Retinal pigment epithelial cell (primary cell): ENCODE measurements around the gene SEM1.
"Not testable (repeated sequence)": the region's sequence is repeated elsewhere in the genome, so short reads cannot be mapped to it uniquely, and the experiment has no call there.

Experiments
- DNase-seq: peaks from one replicate; pipeline ENCODE4 v3.0.0-alpha.2; 2010; ENCODE audit warnings: low read depth
- H3K4me3 ChIP-seq: 2 replicates; pipeline ENCODE4 v1.5.1; 2011; ENCODE audit warnings: mild to moderate bottlenecking, low read length, control low read depth, moderate library complexity
- TF ChIP-seq, protein P1 (sequence below): conservative IDR thresholded peaks from 2 replicates; pipeline ENCODE4 v1.5.1; 2011; ENCODE audit warnings: low read depth, low read length, control low read depth, inconsistent platforms

The SEM1 gene

DNA sequence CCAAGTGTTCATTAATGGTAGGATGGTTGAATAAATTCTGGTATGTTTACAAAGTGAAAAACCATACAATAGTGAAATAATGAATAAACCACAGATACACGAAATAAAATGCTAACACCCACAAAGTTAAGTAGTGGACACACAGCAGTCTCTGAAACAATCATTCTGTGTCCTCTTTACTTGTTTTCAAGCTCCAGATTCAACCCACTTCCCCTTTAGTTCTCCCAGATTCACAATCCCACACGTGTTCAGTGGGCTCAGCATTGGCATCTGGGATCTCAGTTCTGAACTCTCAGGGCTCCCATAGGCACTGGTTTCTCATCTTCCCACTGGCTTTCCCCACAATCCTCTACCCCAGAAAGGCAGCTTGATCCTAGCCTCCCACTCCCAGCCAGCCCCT is 44.9 kb downstream of the SEM1 start:
- TF ChIP-seq, protein P1, sequence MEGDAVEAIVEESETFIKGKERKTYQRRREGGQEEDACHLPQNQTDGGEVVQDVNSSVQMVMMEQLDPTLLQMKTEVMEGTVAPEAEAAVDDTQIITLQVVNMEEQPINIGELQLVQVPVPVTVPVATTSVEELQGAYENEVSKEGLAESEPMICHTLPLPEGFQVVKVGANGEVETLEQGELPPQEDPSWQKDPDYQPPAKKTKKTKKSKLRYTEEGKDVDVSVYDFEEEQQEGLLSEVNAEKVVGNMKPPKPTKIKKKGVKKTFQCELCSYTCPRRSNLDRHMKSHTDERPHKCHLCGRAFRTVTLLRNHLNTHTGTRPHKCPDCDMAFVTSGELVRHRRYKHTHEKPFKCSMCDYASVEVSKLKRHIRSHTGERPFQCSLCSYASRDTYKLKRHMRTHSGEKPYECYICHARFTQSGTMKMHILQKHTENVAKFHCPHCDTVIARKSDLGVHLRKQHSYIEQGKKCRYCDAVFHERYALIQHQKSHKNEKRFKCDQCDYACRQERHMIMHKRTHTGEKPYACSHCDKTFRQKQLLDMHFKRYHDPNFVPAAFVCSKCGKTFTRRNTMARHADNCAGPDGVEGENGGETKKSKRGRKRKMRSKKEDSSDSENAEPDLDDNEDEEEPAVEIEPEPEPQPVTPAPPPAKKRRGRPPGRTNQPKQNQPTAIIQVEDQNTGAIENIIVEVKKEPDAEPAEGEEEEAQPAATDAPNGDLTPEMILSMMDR: no peak
- no peak overlapping the region for H3K4me3 ChIP-seq
- no peak for DNase-seq

DNA sequence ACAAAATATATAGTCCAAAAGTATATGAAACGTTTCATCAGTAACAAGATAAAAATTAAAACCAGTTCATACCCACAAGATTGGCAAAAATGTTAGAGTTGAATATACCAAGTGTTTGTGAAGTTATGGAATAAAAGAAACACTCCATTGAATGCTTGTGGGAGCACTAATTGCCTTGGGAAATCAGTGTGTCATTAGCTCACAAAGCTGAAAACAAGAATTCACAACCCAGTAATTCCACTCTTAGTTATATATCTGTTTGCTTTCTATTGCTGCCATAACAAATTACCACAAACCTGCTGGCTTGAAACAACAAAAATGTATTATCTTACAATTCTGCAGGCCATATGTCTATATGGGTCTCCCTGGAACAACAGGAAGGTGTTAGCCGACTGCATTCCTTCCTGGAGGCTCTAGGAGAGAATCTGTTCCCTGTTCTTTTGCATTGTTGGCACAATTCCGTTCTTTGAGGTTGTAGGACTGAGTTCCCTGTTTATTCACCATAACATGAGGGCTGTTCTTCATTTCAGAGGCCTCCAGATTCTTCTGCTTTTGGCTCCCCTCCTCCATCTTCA is 45.7 kb downstream of the SEM1 start:
- TF ChIP-seq, protein P1: no peak
- H3K4me3 ChIP-seq: no peak overlapping the region
- DNase-seq: no peak

DNA sequence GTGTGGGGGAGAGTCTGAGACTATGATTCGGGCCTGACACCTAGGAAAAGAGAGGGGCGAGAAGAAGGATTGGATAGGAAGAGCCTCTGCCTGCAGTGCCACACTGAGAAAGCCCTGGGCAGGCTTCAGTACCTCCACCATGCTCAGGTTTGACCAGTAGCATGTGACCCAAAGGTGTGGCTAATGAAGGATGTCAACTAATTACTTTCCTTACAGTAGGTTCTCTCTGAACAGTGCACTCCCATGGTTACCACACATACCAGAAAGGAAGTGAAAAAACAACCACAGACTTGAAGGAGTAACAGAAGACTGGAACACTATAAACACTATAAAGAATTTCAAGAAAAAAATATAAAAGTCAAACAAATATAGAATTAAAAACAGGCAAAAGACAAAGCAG is 46.2 kb downstream of the SEM1 start:
- DNase-seq: no peak
- TF ChIP-seq, protein P1: no peak
- no peak overlapping the region for H3K4me3 ChIP-seq

DNA sequence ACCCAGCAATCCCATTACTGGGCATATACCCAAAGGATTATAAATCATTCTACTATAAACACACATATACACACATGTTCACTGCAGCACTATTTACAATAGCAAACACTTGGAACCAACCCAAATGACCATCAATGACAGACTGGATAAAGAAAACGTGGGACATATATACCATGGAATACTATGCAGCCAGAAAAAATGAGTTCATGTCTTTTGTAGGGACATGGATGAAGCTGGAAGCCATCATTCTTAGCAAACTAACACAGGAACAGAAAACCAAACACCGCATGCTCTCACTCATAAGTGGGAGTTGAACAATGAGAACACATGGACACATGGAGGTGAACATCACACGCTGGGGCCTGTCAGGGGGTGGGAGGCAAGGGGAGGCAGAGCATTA is 47.5 kb downstream of the SEM1 start:
- H3K4me3 ChIP-seq: not testable (repeated sequence)

DNA sequence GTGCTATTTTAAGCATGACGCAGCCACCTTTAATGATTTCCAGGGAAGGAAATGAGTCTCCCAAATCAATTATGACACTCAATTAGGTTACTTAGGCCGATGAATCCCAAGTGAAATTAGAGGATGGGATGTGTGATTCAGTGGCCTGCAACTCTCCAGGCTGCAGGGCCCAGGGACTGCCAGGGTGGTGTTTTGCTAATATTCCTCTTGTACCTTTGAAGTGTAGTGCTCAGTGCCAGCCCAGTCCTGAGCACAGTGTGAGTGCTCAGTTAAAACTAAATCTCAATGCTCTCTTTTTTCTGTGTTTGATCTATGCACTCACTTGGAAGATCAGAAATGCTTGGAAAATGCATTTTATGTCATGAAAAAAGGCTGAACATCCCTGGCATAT is 51.6 kb downstream of the SEM1 start:
- no peak for DNase-seq
- TF ChIP-seq, protein P1: no peak
- no peak overlapping the region for H3K4me3 ChIP-seq

More for the DNA sequence above, 47.5 kb downstream of the SEM1 start:
- not testable (repeated sequence) for DNase-seq

DNA sequence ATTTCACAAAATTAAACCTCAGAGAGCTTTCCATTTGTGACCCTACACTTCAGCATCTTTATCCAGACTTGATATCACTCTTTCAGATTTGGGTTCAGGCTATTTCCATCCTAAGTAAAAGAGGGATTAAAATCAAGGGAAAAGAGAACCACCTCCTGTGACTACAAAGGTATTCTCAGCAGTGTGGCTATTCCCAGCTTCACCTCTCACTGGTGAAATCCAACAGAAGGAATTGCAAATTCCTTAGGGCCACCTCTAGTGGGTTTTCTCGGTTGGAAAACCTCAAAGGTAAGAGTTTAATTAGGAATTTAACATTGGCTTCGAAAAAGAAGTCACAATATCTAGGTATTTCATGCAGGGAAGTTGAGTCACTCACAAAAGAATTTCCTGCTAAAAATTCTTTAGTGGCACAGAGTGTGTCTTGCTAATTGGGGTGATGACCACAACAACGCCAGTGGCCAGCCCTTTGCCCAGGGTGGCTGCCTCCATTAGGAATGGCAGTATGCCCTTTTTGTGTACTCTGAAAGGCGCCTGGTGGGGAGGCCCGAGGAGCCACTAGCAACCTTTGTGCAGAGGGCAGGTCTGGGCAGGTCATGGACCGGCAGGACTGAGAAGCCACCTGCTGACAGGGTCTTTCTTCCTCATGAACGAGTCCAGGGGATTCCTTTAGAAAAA is 52.2 kb downstream of the SEM1 start:
- no peak for DNase-seq
- H3K4me3 ChIP-seq: no peak overlapping the region
- TF ChIP-seq, protein P1: no peak

DNA sequence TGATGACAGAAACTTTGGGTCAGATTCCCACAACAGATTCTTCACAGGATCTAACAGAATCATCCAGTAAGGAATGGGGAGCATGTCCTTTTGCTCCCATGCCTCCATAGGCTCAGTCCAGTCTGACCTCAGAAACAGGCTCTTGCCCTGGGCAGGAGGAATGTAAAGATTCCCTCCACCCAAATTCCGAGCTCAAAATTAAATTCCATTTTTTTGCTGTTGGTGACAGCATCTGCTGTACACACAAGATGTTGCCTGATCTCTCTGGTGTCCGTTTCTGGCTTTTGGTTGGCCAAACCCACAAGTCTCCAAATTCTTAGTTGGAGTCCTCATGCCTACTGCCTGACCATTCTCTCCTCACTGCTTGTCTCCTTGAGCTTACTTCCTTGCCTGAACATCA is 53.7 kb downstream of the SEM1 start:
- no peak overlapping the region for H3K4me3 ChIP-seq
- TF ChIP-seq, protein P1: no peak
- DNase-seq: no peak
